Stimulated activated CD8-positive, alpha-beta memory T cell treated with anti-CD3 and anti-CD28 coated beads, Interleukin-4, amount 100 ng/mL, for 24 hours (primary cell): ENCODE results near the gene RCOR3.
"Not testable (repeated sequence)": the region's sequence is repeated elsewhere in the genome, so short reads cannot be mapped to it uniquely, and the experiment has no call there.

Experiments used
- DNase-seq: peaks from one replicate; pipeline ENCODE4 v3.0.0-alpha.2; 2020; ENCODE audit warnings: low read depth

The RCOR3 gene

DNA sequence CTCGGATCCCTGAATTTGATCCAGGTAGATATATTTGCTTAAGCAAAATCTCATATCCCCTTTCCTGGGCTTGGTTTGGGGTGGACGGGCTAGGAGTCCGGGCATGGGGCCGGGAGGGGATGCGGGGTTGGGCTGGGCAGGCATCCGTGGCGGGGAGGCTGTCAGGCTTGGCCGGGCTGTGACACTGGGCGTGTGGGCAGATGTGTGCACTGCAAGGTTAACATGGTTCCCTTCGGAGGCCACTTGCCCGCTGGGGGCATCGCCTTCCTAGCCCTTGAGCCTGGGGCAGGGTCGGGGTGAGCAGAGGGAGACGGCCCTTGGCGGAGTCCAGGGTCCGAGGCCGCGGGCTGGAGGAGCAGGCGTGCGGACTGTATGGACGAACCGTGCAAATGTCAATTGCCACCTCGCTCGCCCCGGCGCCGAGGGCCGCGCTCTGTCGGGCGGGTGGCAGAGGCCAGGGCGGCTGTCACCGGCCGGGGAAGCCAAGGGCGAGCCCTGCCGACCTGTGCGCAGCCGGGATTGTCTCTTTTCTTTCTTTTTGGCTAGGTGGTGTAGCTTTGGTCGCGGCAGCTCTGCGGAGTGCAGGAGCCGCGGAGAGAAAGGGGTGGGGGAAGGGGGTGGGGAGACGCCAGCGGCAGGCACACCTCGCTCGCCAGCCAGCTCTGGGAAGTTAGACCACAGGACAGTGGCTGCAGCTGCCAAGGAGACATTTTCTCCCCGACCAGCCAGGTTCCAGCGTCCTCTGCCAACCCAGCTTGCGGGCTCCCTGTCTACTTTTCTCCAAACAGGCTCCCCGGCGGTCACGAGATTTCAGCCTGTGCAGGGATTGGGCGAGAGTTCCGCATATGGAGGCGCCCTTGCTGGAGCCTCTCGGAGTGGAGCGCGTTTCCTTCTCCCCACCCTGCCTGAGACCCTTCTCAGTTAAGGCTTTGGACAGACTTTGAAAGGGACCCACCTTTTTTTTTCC is 1.3 kb downstream of the RCOR3 start:
- DNase-seq = peak; percentile 43

GRCh38 chr1:211261229-211261628 is 2.1 kb downstream of the RCOR3 start:
- no peak for DNase-seq

- not testable (repeated sequence) for DNase-seq
These were observed 3.9 kb downstream of the RCOR3 start for GRCh38 chr1:211263022-211263421.

DNA sequence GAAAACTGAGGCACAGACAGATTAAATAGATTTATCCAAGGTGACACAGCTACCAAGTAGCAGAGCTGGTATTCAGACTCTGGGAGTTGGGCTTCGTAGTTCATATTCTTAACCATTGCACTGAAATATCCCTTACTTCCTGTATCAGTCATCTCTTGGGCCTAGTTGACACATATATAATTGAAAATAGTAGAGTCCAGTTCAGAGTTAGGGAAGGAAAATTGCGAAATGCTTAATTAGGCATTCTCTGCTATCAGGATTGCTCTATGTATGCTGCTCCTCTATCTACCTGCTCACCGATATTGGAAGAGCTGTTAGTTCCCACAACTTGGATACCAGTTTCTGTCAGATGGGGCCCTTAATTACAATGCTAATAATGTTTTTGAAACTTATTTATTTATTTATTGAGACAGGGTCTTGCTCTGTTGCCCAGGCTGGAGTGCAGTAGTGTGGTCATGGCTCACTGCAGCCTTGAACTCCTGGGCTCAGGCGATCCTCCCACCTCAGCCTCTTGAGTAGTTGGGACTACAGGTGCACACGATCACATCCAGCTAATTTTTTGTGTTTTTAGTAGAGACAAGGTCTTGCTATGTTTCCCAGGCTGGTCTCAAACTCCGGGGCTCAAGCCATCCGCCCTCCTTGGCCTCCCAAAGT is 8.2 kb downstream of the RCOR3 start:
- DNase-seq = no peak

GRCh38 chr1:211279340-211279739 is 20.2 kb downstream of the RCOR3 start:
- DNase-seq = no peak

DNA sequence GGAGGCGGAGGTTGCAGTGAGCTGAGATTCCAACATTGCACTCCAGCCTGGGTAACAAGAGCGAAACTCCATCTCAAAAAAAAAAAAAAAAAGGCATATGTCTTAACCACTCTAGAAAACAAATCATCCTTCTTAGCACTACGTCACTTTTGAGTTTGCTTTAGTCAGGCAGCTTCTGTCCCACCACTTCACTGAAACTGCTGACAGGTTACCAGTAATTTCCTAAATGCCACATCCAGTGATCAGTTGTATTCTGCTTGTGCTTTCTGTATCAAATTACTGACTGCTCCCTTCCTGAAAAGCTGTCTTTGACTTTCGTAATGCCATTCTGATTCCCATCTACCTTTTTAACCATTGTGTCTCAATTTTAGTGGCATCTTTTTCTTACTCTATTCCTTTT is 21.7 kb downstream of the RCOR3 start:
- no peak for DNase-seq

GRCh38 chr1:211281320-211282022 is 22.3 kb downstream of the RCOR3 start:
- no peak for DNase-seq

GRCh38 chr1:211282023-211282373 is 22.8 kb downstream of the RCOR3 start:
- DNase-seq = no peak

GRCh38 chr1:211285196-211285595 is 26.0 kb downstream of the RCOR3 start:
- no peak for DNase-seq

DNA sequence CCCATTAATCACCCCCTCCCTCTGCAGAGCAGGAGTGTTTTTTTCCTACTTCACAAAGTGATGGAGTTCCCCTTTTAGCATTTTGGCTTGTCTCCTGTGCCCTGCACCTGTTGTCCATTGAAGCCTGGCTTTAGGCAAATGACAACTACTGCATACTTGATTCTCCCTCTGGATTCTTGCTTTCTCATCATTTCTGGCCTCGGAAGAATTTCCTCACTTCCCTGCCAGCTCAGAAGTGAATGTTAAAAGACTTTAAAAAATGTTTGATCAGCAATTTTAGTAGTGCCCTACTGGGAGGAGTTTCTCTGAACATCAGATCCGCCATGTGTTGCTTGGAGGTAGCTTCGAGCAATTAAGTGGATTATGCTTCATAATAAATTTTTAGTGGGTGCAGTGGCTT is 28.1 kb downstream of the RCOR3 start:
- DNase-seq = no peak

- no peak for DNase-seq
These were observed 33.2 kb downstream of the RCOR3 start for GRCh38 chr1:211292411-211292810.

GRCh38 chr1:211296396-211296795 is 37.2 kb downstream of the RCOR3 start:
- DNase-seq = no peak

GRCh38 chr1:211305044-211305443 is 45.9 kb downstream of the RCOR3 start:
- DNase-seq = no peak

GRCh38 chr1:211309617-211310016 is 50.5 kb downstream of the RCOR3 start:
- DNase-seq = no peak

GRCh38 chr1:211313392-211313791 is 54.2 kb downstream of the RCOR3 start:
- DNase-seq = no peak

GRCh38 chr1:211318576-211319280 is 59.6 kb downstream of the RCOR3 start:
- no peak for DNase-seq

- DNase-seq = no peak
These were observed 60.7 kb downstream of the RCOR3 start for GRCh38 chr1:211319892-211320291.

DNA sequence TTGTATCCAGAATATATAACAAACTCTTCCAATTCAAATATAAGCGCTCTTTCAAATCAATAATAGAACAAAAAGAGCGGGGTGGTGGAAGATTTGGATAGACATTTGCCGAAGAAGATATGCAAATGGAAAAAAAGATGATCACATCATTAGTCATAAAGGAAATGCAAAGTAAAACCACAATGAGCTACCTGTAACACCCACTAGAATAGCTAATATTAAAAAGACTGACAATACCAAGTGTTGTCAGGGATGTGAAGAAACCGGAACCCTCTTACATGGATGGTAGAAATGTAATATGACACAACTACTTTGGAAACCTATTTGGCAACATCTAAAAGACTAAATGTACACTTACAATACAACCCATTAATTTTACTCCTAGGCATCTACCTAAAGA is 61.8 kb downstream of the RCOR3 start:
- DNase-seq = no peak

GRCh38 chr1:211321646-211322045 is 62.5 kb downstream of the RCOR3 start:
- DNase-seq = not testable (repeated sequence)

DNA sequence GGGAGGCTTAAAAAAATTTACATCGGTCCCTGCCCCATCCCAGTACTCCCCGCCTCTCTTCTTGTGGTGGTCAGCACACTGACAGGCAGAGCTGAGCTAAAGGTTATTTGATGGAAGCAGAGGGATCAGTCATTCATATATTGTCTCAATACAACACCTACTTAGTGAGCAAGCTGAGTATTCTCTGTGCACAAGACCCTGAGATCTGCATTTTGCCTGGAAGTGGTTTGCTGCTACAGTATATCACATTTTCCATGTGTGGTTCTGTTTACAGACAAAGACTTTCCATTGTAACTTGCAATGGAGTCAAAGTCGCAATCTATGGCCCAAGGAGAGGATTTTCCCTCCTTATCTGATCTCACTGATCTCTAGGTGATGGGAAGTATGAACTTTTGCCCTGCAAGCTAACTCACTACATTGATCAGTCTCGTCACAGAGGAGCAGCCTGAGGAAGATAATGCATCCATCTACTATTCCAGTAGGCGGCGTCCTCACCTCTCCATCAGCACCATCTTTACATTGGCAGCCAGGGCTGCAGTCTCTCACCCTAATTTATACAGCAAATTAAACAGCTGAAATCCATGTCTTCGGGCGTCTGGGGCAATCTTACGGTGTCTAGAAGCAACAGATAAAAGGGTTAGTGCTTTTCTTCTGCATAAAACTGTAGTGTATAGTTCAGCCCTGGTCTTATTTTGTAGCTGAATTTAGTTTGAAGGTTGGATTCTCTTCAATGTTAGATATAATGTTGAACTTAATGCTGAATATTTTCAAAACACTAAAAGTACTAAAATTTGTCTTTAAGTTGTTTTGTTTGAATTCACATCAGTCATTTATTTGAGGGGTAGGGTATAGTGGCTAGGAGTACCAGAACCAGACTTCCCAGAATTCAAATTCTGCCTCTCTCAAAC is 64.2 kb downstream of the RCOR3 start:
- peak; percentile 42 for DNase-seq
